Ectodermal cell (in vitro differentiated cells): Measurements from ENCODE around the gene PGS1.

ENCODE experiments used
- H3K27ac ChIP-seq: 2 replicates; pipeline ENCODE4 v1.7.0; 2013; ENCODE audit warnings: mild to moderate bottlenecking, low read depth, low read length; ENCODE audit not compliant: insufficient read depth, poor library complexity, severe bottlenecking
- H3K27me3 ChIP-seq: 2 replicates; pipeline ENCODE4 v1.7.0; 2013; ENCODE audit warnings: mild to moderate bottlenecking, low read length; ENCODE audit not compliant: insufficient read depth, control insufficient read depth, poor library complexity, severe bottlenecking
- H3K36me3 ChIP-seq: one replicate; pipeline ENCODE4 v1.7.0; 2013; ENCODE audit warnings: low read length; ENCODE audit not compliant: control insufficient read depth, insufficient read depth
- H3K4me1 ChIP-seq: one replicate; pipeline ENCODE4 v1.7.0; 2013; ENCODE audit warnings: low read length; ENCODE audit not compliant: control insufficient read depth, insufficient read depth
- H3K4me3 ChIP-seq: 2 replicates; pipeline ENCODE4 v1.7.0; 2013; ENCODE audit warnings: low read depth, low read length, control low read depth; ENCODE audit not compliant: insufficient read depth
- H3K9me3 ChIP-seq: 2 replicates; pipeline ENCODE4 v1.7.0; 2013; ENCODE audit warnings: mild to moderate bottlenecking, low read length, moderate library complexity; ENCODE audit not compliant: control insufficient read depth
- WGBS, 2 experiments: methylation state at CpG; one replicate each; pipeline ENCODE4 v1.1.7; 2013; ENCODE audit warnings: missing lambda C conversion rate in 2 of 2; 5-methylcytosine and 5-hydroxymethylcytosine counted together

PGS1 gene

GRCh38 chr17:78357672-78358537 lies 20.5 kb upstream of the PGS1 start:
- Histone ChIP-seq H3K4me3 (peak overlapping the region; percentile 85), H3K27ac (no peak overlapping the region), H3K27me3 (peaks cover 62% of the 10 kb centered on the region), H3K36me3 (peaks cover 10% of the 10 kb centered on the region), H3K9me3 (no peaks in the 10 kb centered on the region), H3K4me1 (peaks cover 36% of the 10 kb centered on the region)
- 63 to 69% methylated on average over 25 of the region's 25 CpGs for WGBS, 2 experiments

GRCh38 chr17:78358538-78359320 lies 19.7 kb upstream of the PGS1 start:
- WGBS, 2 experiments, result 6% methylated on average over 72 of the region's 72 CpGs
- no peak overlapping the region for H3K27ac ChIP-seq
- peaks cover 59% of the 10 kb centered on the region for H3K27me3 ChIP-seq

GRCh38 chr17:78359321-78359996 lies 19.0 kb upstream of the PGS1 start:
- Histone ChIP-seq H3K27ac (peak overlapping the region; percentile 71), H3K4me3 (peak overlapping the region; percentile 85), H3K36me3 (peaks cover 10% of the 10 kb centered on the region), H3K4me1 (peaks cover 37% of the 10 kb centered on the region), H3K9me3 (no peaks in the 10 kb centered on the region), H3K27me3 (peaks cover 52% of the 10 kb centered on the region)
- WGBS, 2 experiments, result 0 to 1% methylated on average over 70 of the region's 70 CpGs

More at GRCh38 chr17:78358538-78359320, 19.7 kb upstream of the PGS1 start:
- Histone ChIP-seq H3K36me3 (peaks cover 10% of the 10 kb centered on the region), H3K9me3 (no peaks in the 10 kb centered on the region), H3K4me1 (peaks cover 33% of the 10 kb centered on the region), H3K4me3 (peak overlapping the region; percentile 85)

GRCh38 chr17:78359997-78360370 lies 18.5 kb upstream of the PGS1 start, which contains the start of gene SOCS3:
Gene SOCS3, minus strand, starts transcription at chr17:78360077. Its CDS starts 982 bp downstream, at chr17:78359095.
- Histone ChIP-seq H3K36me3 (peaks cover 10% of the 10 kb centered on the region), H3K27me3 (peaks cover 46% of the 10 kb centered on the region), H3K27ac (peak within 1 kb of the TSS; percentile 71), H3K4me1 (peaks cover 40% of the 10 kb centered on the region), H3K4me3 (peak within 1 kb of the TSS; percentile 85), H3K9me3 (no peaks in the 10 kb centered on the region)
- WGBS, 2 experiments, result 0 to 1% methylated on average over 59 of the region's 59 CpGs

- no peaks in the 10 kb centered on the region for H3K9me3 ChIP-seq
- H3K4me3 ChIP-seq, result peak overlapping the region; percentile 85
- H3K36me3 ChIP-seq, result peaks cover 10% of the 10 kb centered on the region
- WGBS, 2 experiments, result 1% methylated on average over 49 of the region's 49 CpGs
- peaks cover 46% of the 10 kb centered on the region for H3K4me1 ChIP-seq
- H3K27me3 ChIP-seq, result peaks cover 40% of the 10 kb centered on the region
- peak overlapping the region; percentile 68 for H3K27ac ChIP-seq
Measured at GRCh38 chr17:78360371-78361224, 17.9 kb upstream of the PGS1 start.

- Histone ChIP-seq H3K9me3 (no peaks in the 10 kb centered on the region), H3K27me3 (peaks cover 34% of the 10 kb centered on the region), H3K4me3 (peak overlapping the region; percentile 5), H3K4me1 (peaks cover 52% of the 10 kb centered on the region), H3K27ac (no peak overlapping the region), H3K36me3 (peaks cover 10% of the 10 kb centered on the region)
- 60% methylated on average over 12 of the region's 12 CpGs for WGBS, 2 experiments
Measured at GRCh38 chr17:78361225-78361701, 17.2 kb upstream of the PGS1 start.

- Histone ChIP-seq H3K4me3 (no peak overlapping the region), H3K27me3 (peaks cover 26% of the 10 kb centered on the region), H3K27ac (no peak overlapping the region), H3K4me1 (peaks cover 57% of the 10 kb centered on the region), H3K9me3 (no peaks in the 10 kb centered on the region), H3K36me3 (peaks cover 7% of the 10 kb centered on the region)
- WGBS, 2 experiments, result 85 to 100% methylated on average over 1 to 5 of the region's 5 CpGs
Measured at GRCh38 chr17:78362232-78362631, 16.2 kb upstream of the PGS1 start.

GRCh38 chr17:78362671-78363070 lies 15.8 kb upstream of the PGS1 start:
- H3K27ac ChIP-seq, result no peak overlapping the region
- WGBS, 2 experiments, result 86 to 87% methylated on average over 7 of the region's 7 CpGs
- H3K4me3 ChIP-seq, result no peak overlapping the region
- H3K36me3 ChIP-seq, result peaks cover 4% of the 10 kb centered on the region
- peaks cover 56% of the 10 kb centered on the region for H3K4me1 ChIP-seq
- H3K9me3 ChIP-seq, result no peaks in the 10 kb centered on the region
- peaks cover 22% of the 10 kb centered on the region for H3K27me3 ChIP-seq
